Measurements from ENCODE around the gene SLU7. TPM values are rescaled to one million over a fixed set of nuclear protein-coding genes. Genes with fewer than 3 reads are reported as not detected.

Gene SLU7
- total RNA-seq, 6 donors from 2014 or later = 26.7 to 115 (median 60.7) TPM

DNA sequence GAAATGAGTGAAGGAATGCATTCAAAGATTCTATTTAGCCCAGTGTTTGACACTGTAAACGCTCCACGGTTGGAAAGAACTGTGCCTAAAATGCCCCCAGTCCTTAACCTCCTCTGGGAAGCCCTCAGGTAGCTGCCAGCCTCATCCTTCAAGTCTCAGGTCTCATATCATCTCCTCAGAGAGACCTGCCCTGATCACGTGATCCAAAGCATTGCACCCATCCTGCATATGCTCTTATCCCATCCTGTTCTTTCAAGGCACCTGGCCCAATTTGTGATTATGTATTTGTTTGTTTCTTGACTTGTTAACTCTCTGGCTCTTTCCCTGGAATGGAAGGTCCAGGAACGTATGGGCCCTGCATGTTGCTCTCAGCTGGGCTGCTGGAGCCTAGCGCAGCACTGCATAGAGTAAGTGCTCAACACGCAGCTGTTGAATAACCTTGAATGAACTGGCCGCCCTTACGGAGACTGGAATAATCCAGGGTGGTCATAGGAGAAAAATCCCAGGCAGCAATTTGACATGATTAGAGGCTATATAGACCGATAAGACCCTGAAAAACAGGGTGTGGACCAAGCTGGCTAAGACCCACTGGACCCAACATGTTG is 57.2 kb downstream of the SLU7 start:
- no peaks in the 10 kb centered on the region for H3K9me3 ChIP-seq
- no peaks in the 10 kb centered on the region for H3K36me3 ChIP-seq
- no peak overlapping the region for H3K4me3 ChIP-seq
- no peak overlapping the region for H3K27ac ChIP-seq
- H3K4me1 ChIP-seq = peaks cover 0 to 23% (median 14%) of the 10 kb centered on the region in 4 donors
- 79 to 80% methylated on average over 9 of the region's 9 CpGs for WGBS, 2 donors
- ATAC-seq (ENCODE audit: low FRiP score in 2 of 2) (no peak), DNase-seq (no peak)
- TF ChIP-seq EP300 (IDR thresholded peaks at IDR 0.05) (no peak), POLR2AphosphoS5 (IDR thresholded peaks at IDR 0.05) (no peak), POLR2A (IDR thresholded peaks at IDR 0.05) (no peak)
- TF ChIP-seq, protein P1, sequence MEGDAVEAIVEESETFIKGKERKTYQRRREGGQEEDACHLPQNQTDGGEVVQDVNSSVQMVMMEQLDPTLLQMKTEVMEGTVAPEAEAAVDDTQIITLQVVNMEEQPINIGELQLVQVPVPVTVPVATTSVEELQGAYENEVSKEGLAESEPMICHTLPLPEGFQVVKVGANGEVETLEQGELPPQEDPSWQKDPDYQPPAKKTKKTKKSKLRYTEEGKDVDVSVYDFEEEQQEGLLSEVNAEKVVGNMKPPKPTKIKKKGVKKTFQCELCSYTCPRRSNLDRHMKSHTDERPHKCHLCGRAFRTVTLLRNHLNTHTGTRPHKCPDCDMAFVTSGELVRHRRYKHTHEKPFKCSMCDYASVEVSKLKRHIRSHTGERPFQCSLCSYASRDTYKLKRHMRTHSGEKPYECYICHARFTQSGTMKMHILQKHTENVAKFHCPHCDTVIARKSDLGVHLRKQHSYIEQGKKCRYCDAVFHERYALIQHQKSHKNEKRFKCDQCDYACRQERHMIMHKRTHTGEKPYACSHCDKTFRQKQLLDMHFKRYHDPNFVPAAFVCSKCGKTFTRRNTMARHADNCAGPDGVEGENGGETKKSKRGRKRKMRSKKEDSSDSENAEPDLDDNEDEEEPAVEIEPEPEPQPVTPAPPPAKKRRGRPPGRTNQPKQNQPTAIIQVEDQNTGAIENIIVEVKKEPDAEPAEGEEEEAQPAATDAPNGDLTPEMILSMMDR (IDR thresholded peaks at IDR 0.05) = no peak
- H3K27me3 ChIP-seq = no peaks in the 10 kb centered on the region

DNA sequence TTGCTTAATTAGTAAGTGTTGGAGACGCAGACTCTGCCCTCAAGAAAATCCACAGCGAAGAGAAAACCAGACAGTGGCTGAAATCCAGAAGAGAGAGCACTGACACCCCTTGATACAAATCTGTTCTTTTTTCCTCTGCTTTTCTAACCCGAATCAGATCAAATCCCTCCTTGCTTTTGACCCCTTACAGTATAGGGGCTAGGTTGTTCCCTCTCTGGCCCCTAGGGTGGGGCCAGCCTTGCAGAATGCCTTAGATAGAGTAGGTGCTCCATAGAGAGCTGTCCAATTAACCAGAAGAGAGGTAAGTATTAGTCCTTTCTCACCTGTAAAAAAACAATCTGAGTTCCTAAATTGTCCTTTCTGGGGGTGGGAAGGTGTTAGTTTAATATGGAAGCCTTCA is 58.6 kb downstream of the SLU7 start:
- no peaks in the 10 kb centered on the region for H3K36me3 ChIP-seq
- DNase-seq = no peak
- H3K4me1 ChIP-seq = peaks cover 0 to 23% (median 14%) of the 10 kb centered on the region in 4 donors
- H3K27me3 ChIP-seq = no peaks in the 10 kb centered on the region
- H3K4me3 ChIP-seq = no peak overlapping the region
- peak overlapping the region in 2 of 4 donors; percentile 18 to 49 for H3K27ac ChIP-seq
- 66 to 79% methylated on average over 3 of the region's 3 CpGs for WGBS, 2 donors
- no peak for ATAC-seq (ENCODE audit: low FRiP score in 2 of 2)
- TF ChIP-seq, protein P1 (IDR thresholded peaks at IDR 0.05) = no peak
- no peak for TF ChIP-seq POLR2AphosphoS5 (IDR thresholded peaks at IDR 0.05)
- no peak for TF ChIP-seq EP300 (IDR thresholded peaks at IDR 0.05)
- TF ChIP-seq POLR2A (IDR thresholded peaks at IDR 0.05) = no peak
- no peaks in the 10 kb centered on the region for H3K9me3 ChIP-seq

DNA sequence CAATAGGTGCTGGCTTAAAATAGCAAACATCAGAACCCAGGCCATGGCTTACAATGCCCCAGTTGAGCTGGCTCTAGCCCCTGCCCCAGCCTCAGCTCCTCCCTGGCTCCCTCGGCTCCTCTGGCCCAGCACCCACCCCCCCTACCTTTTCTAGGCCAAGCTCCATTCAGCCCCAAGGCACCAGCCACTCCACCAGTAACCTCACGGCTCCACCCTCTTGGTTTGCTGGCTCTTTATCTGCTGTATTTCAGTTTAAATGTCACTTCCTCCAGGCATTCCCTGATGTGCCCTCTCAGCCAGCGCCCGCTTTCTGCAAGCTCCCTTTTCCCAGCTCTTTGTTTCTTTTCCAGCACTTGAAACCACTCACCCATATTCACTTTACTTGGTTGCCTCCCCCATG is 59.1 kb downstream of the SLU7 start:
- H3K9me3 ChIP-seq = no peaks in the 10 kb centered on the region
- no peak overlapping the region for H3K4me3 ChIP-seq
- H3K27me3 ChIP-seq = no peaks in the 10 kb centered on the region
- H3K4me1 ChIP-seq = peaks cover 0 to 23% (median 14%) of the 10 kb centered on the region in 4 donors
- peak in 1 of 2 donors; percentile 29 for DNase-seq
- no peaks in the 10 kb centered on the region for H3K36me3 ChIP-seq
- H3K27ac ChIP-seq = peak overlapping the region in 3 of 4 donors; percentile 18 to 49 (median 32)
- 46 to 57% methylated on average over 4 of the region's 4 CpGs for WGBS, 2 donors
- no peak for ATAC-seq (ENCODE audit: low FRiP score in 2 of 2)
- TF ChIP-seq EP300 (IDR thresholded peaks at IDR 0.05) (no peak), POLR2A (IDR thresholded peaks at IDR 0.05) (no peak), POLR2AphosphoS5 (IDR thresholded peaks at IDR 0.05) (no peak)
- TF ChIP-seq, protein P1 (IDR thresholded peaks at IDR 0.05) = no peak

DNA sequence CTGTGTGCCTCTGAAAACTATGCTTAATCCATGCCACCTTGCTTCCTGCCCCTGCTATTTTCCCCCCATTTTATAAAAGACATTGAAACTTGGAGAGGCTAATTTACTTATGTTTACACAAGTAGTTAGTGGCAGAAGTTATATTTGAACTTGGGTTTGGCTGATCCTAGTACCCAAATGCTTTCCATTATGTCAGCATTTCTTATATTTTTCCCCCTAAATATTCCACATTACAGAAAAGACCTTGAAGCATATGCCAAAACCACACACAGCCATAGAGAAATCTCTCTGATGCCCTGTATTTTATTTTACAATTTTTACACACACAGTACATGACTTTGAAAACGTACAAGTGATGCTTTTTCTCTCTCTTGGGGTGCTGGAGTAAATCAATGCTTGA is 59.6 kb downstream of the SLU7 start:
- Histone ChIP-seq H3K4me3 (no peak overlapping the region), H3K27ac (peak overlapping the region in 1 of 4 donors; percentile 49), H3K36me3 (no peaks in the 10 kb centered on the region), H3K9me3 (no peaks in the 10 kb centered on the region), H3K27me3 (no peaks in the 10 kb centered on the region), H3K4me1 (peaks cover 0 to 23% (median 14%) of the 10 kb centered on the region in 4 donors)
- no peak for ATAC-seq (ENCODE audit: low FRiP score in 2 of 2)
- TF ChIP-seq POLR2AphosphoS5 (IDR thresholded peaks at IDR 0.05) = no peak
- TF ChIP-seq EP300 (IDR thresholded peaks at IDR 0.05) = no peak
- TF ChIP-seq, protein P1 (IDR thresholded peaks at IDR 0.05) = no peak
- no peak for TF ChIP-seq POLR2A (IDR thresholded peaks at IDR 0.05)
- DNase-seq = no peak
- 0% methylated on average over 1 of the region's 1 CpG for WGBS, 2 donors
